HG03045 (cell line): ENCODE measurements around the gene N4BP2L1.
"Not testable (repeated sequence)": the region's sequence is repeated elsewhere in the genome, so short reads cannot be mapped to it uniquely, and the experiment has no call there.

Experiments
- ATAC-seq: cut with Tn5 transposase; IDR thresholded peaks from one replicate; pipeline ENCODE4 v1.9.1; 2021; ENCODE audit warnings: mild to moderate bottlenecking, moderate library complexity; ENCODE audit not compliant: unreplicated experiment

Gene N4BP2L1

DNA sequence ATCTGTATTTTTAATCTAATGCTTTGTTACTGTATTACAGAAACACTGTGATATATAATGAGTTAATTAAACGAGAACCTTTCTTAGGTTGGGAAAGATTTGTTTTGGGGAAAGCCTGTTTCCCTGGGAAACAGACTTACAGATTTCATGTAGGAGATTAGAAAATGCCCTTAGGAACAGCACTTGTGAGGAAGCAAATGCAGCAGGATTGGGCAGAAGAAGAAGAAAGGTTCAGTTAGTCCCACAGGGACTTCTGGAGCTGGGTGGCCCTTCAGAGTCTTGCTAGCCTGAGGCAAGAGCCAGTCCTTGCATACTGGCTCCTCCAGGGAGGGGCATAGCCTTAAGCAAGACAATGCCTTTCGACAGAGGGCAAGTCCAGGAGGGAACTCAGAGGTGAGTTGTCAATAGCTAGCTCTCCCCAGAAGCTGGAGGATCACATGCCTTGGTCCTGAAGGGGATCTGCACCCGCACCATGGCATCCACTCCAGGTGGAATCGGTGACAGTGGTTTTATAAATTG lies 36.8 kb downstream of the N4BP2L1 start:
- no peak for ATAC-seq

DNA sequence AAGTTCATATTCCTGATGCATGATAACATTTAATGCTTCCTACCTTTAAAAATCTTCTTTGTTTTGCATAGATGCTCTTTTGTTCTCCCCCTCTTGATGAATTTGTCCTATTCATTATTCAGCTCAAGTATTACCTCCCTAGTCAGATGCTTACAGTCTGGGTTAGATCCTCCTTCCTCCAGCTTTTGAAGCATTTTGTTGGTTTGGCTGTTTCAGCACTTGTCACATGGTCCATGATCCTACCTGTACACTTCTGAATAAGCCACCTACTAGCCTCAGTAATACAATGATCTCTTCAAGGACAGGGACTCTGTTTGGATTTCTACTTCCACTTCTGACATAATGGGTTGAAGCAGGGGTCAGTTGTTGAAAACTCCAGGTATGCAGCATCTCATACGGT lies 37.4 kb downstream of the N4BP2L1 start:
- ATAC-seq, result no peak

DNA sequence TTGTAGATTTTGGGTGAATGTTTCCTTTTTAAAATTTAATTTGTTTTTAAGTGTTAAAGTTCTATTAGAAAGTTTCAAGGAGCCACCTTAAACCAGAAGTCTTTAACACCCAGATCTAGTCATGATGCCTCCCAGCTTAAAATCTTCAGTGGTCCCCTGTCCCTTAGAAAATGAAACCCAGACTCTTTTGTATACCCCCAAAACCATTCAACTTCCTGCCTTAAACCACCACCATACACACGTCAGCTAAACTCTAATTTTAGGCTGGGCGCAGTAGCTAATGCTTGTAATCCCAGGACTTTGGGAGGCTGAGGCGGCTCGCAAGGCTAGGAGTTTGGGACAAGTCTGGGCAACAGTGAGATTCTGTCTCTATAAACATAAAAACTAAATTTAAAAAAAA lies 37.9 kb downstream of the N4BP2L1 start:
- ATAC-seq, result no peak

DNA sequence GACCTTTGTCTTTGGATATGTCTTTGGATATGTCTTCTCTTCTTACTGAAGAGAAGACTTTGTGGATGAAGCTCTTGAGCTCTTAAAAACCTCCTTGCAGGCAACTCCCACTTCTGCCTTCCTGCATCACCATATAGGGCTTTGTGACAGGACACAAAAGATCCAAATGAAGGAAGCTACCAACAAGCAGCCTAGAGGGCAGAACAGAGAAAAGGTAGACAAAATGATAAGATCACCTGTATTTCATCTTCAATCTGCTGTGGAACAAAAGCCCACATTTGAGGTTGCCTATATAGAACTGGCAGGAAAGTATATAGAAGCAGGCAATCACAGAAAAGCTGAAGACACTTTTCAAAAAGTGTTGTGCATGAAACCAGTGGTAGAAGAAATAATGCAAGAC lies 42.5 kb downstream of the N4BP2L1 start:
- ATAC-seq, result no peak

DNA sequence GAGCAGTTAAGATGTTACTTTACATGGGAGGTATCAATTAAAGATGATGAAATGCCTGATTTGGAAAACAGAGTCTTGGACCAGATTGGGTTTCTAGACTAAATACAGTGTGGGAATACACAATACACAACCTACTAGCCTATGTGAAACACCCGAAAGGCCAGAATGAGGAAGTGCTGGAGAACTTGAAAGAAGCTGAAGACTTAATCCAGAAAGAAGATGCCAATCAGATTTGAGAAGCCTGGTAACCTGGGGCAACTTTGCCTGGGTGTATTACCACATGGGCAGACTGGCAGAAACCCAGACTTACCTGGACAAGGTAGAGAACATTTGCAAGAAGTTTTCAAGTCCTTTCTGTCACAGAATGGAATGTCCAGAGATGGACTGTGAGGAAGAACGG lies 43.2 kb downstream of the N4BP2L1 start:
- no peak for ATAC-seq

DNA sequence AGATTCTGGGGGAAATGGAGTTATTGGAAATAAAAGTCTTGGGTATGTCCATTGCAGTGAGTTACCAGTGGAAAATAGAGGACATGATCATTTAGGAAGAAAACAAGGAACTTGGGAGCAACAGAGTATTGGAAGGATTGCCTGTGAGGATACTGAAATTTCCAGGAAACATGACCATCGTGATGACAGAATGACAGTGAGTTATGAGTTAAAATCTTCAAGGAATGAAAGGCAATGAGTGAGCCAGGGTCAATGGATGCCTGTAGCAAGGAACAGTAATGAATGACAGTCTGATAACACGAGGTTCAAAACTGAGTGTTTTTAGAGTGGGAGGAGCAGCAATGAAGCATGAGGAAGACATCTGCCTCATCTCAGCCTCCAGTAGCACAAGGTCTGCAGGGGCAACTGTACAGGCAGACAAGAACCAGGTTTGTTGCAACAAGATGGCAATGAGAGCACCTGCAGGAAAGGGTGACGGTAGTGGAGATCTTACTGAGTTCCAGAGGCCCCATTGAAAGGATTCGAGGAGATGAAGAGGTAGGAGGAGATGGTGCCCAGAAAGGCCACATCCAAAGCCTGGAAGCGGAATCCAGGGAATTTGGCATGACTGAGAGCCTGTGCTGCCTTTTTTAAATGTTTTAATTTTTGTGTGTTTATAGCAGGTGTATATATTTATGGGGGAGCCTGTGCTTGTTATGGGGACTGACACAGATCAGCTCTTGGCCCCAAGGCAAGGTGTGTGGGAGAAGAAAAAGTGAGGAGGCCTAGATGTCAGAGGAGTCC lies 43.9 kb downstream of the N4BP2L1 start:
- ATAC-seq, result no peak

DNA sequence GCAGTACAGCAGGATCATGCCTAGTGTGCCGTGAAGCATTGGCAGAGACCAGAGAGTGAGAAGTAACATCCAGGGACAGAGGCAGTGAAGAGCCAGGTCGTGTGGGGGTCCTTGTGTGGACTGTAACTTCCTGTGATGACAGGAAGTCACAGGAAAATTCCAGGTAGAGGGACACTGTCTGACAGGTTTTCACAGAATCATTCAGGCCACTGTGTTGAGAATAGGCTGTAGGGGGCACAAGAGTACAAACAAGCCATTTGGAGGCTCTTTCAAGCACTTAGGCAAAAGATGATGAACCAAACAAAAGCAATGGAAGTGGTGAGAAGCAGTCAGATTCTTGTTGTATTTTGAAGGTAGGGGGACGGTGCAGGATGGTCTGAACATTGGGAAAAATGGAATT lies 46.4 kb downstream of the N4BP2L1 start:
- ATAC-seq, result no peak

DNA sequence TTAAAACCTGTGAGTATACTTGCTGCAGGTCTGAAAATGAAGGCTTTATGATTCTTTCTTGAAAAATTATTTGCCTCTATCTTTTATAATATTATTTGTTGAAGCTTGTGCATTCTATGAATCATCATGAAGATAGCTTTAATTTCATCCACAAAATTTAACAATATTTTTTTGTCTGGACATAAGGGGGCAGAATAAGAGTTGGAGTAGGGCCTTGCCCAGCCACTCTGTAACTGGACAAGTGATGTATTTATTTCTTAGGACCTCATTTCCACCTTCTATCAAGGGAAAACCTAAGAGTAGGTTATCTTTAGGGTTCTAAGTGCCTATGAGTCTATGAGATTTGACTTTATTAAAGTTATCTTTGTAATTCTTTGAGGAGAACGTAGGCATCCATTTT lies 49.9 kb downstream of the N4BP2L1 start:
- ATAC-seq, result no peak

DNA sequence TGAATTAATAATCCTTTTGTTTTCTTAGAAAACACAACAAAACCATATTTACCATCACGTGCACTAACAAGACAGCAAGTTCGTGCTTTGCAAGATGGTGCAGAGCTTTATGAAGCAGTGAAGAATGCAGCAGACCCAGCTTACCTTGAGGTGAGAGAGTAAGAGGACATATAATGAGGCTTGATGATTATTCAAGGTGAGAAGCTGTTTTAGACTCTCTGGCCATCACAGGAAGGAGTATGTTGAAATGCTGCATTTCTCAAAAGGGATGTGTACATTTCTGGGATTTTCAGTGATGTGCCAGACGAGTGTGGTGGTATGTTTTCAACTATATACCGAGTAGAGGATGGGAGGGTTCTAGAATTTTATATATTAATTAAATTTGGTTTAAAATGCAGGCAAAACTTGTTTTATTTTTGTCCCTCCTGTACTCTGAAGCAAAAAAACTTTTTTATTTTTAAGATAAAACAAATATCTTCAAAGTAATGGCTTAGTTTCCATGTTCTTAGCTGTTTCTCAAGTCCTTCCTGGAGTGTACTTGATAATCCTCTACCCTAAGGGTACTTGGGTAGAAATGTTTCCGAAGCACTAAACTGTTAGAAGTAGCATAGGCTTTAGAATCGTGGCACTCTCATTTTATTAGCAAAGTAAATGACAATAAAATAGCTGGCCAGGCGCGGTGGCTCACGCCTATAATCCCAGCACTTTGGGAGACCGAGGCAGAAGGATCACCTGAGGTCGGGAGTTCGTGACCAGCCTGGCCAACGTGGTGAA lies 51.1 kb downstream of the N4BP2L1 start:
- no peak for ATAC-seq

DNA sequence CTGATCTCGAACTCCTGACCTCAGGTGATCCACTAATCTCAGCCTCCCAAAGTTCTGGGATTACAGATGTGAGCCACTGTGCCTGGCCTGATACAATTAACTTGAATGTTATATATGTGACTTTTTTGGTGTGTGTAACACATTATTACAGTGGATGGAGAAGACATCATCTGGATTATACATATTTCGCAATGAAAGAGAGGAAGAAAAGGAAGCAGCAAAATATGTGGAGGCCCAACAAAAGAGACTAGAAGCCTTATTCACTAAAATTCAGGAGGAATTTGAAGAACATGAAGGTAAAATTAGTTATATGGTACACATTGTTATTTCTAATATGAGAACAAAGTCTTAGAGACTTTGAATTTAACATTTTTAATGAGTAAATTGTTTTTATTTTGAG lies 57.1 kb downstream of the N4BP2L1 start:
- ATAC-seq, result no peak

DNA sequence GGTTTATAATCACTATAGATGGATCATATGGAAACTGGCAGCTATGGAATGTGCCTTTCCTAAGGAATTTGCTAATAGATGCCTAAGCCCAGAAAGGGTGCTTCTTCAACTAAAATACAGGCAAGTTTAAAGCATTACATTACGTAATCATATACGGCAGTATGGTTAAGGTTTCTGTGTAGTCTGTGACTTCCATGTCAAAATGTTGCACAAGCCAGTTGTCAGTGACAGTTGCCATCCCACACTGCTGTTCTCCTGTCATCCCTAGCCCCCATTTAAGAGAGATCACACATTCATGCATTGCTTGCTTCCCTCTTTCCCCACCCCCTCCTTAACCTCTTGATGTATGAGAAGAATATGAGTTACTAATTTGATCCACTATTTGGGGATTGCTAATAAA lies 65.4 kb downstream of the N4BP2L1 start:
- no peak for ATAC-seq

DNA sequence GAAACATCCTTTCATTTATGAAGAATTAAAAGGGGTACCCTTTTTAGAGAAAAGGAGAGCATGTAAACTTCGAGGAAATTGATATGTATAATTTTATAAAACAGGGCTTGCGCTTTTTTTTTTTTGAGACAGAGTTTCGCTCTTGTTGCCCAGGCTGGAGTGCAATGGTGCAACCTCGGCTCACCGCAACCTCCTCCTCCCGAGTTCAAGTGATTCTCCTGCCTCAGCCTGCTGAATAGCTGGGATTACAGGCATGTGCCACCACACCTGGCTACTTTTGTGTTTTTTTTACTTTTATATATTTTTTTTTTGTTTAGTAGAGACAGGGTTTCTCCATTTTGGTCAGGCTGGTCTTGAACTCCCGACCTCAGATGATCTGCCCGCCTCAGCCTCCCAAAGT lies 72.0 kb downstream of the N4BP2L1 start:
- ATAC-seq, result not testable (repeated sequence)

DNA sequence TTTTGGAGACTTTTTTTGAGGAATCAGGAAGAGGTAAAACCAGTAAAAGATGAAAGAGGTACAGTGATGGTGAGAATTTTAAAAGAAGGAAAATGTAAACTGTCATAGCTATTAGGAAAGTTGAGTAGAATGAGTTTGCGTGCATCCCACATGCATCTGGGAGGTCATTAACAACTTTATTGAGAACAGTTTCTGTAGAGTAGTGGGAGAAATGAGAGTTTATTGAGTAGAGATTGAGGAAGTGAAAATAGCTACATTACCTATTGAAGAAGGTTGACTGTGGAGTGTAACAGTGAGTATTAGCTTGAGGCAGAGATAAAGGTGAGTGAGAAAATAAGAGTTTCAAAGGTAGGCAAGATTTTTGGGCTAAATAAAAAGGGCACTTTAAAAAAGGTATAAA lies 73.9 kb downstream of the N4BP2L1 start:
- ATAC-seq, result no peak

DNA sequence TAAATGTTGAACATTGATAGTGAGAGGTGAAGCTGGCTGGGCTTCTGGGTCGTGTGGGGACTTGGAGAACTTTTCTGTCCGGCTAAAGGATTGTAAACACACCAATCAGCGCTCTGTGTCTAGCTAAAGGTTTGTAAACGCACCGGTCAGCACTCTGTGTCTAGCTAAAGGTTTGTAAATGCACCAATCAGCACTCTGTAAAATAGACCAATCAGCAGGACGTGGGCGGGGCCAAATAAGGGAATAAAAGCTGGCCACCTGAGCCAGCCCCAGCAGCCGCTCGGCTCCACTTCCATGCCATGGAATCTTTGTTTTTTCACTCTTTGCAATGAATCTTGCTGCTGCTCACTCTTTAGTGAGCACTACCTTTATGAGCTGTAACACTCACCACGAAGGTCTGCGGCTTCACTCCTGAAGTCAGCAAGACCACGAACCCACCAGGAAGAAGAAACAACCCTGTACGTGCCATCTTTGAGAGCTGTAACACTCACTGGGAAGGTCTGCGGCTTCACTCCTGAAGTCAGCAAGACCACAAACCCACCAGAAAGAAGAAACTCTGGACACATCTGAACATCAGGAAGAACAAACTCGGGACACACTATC lies 77.0 kb downstream of the N4BP2L1 start:
- not testable (repeated sequence) for ATAC-seq
